Esophagus squamous epithelium (tissue), 4 donors: ENCODE data around the gene MROH9.

Experiments used
- POLR2A ChIP-seq, 4 donors: fragments of 450-650 bp; IDR thresholded peaks; one replicate each; pipeline ENCODE4 v1.6.1; 2017; ENCODE audit warnings: antibody characterized with exemption in 4 of 4, mild to moderate bottlenecking in 4 of 4, moderate library complexity in 3 of 4
- TF ChIP-seq, protein P1 (sequence below), 6 experiments: fragments of 450-650 bp in 4 of 6; fragments of 200-600 bp in 2 of 6; sonication (generic) in 2 of 6; IDR thresholded peaks; one replicate each; pipeline ENCODE4 v1.5.1; 2016 to 2019; ENCODE audit warnings: antibody characterized with exemption in 6 of 6, mild to moderate bottlenecking in 4 of 6, moderate library complexity in 4 of 6

- TF ChIP-seq, protein P1, sequence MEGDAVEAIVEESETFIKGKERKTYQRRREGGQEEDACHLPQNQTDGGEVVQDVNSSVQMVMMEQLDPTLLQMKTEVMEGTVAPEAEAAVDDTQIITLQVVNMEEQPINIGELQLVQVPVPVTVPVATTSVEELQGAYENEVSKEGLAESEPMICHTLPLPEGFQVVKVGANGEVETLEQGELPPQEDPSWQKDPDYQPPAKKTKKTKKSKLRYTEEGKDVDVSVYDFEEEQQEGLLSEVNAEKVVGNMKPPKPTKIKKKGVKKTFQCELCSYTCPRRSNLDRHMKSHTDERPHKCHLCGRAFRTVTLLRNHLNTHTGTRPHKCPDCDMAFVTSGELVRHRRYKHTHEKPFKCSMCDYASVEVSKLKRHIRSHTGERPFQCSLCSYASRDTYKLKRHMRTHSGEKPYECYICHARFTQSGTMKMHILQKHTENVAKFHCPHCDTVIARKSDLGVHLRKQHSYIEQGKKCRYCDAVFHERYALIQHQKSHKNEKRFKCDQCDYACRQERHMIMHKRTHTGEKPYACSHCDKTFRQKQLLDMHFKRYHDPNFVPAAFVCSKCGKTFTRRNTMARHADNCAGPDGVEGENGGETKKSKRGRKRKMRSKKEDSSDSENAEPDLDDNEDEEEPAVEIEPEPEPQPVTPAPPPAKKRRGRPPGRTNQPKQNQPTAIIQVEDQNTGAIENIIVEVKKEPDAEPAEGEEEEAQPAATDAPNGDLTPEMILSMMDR (IDR thresholded peaks at IDR 0.05): no peak
- no peak for TF ChIP-seq POLR2A (IDR thresholded peaks at IDR 0.05)
Observed at GRCh38 chr1:170993717-170994116, 58.4 kb downstream of the MROH9 start.
